ENCODE measurements around the gene TMEM190.

TMEM190 gene

GRCh38 chr19:55353803-55354697 is 22.6 kb upstream of the TMEM190 start:
- Histone ChIP-seq H3K4me1 (ENCODE audit: insufficient read depth, low read length) (no peaks in the 10 kb centered on the region; the same call in 1 of the 2 replicates), H3K9ac (ENCODE audit: low read depth, low read length) (peak overlapping the region; percentile 34; the same call in 1 of the 2 replicates), H3K27ac (ENCODE audit: low read length) (no peak overlapping the region), H3K36me3 (ENCODE audit: insufficient read depth, low read depth, low read length) (no peaks in the 10 kb centered on the region), H3K27me3 (ENCODE audit: insufficient read depth, low read length) (peaks cover 81% of the 10 kb centered on the region), H3K4me3 (ENCODE audit: low read length) (peak overlapping the region; percentile 66), H3K9me3 (ENCODE audit: insufficient read depth, low read depth, low read length) (no peaks in the 10 kb centered on the region)

GRCh38 chr19:55354698-55355212 is 21.9 kb upstream of the TMEM190 start, which contains the start of gene COX6B2:
Gene COX6B2, minus strand, starts transcription at chr19:55354719. Its CDS starts 198 bp downstream, at chr19:55354521.
- Histone ChIP-seq H3K9me3 (ENCODE audit: insufficient read depth, low read depth, low read length) (no peaks in the 10 kb centered on the region), H3K9ac (ENCODE audit: low read depth, low read length) (peak within 1 kb of the TSS; percentile 34; the same call in 1 of the 2 replicates), H3K4me3 (ENCODE audit: low read length) (peak within 1 kb of the TSS; percentile 66), H3K4me1 (ENCODE audit: insufficient read depth, low read length) (no peaks in the 10 kb centered on the region; the same call in 1 of the 2 replicates), H3K36me3 (ENCODE audit: insufficient read depth, low read depth, low read length) (no peaks in the 10 kb centered on the region), H3K27ac (ENCODE audit: low read length) (no peak within 1 kb of the TSS), H3K27me3 (ENCODE audit: insufficient read depth, low read length) (peaks cover 81% of the 10 kb centered on the region)

GRCh38 chr19:55355213-55355821 is 21.3 kb upstream of the TMEM190 start:
- peaks cover 81% of the 10 kb centered on the region for H3K27me3 ChIP-seq (ENCODE audit: insufficient read depth, low read length)
- no peaks in the 10 kb centered on the region for H3K9me3 ChIP-seq (ENCODE audit: insufficient read depth, low read depth, low read length)
- H3K36me3 ChIP-seq (ENCODE audit: insufficient read depth, low read depth, low read length) = no peaks in the 10 kb centered on the region
- no peak overlapping the region for H3K27ac ChIP-seq (ENCODE audit: low read length)
- H3K9ac ChIP-seq (ENCODE audit: low read depth, low read length) = no peak overlapping the region
- no peak overlapping the region for H3K4me3 ChIP-seq (ENCODE audit: low read length)
- H3K4me1 ChIP-seq (ENCODE audit: insufficient read depth, low read length) = no peaks in the 10 kb centered on the region; the same call in 1 of the 2 replicates

GRCh38 chr19:55358493-55358892 is 18.1 kb upstream of the TMEM190 start:
- Histone ChIP-seq H3K27me3 (ENCODE audit: insufficient read depth, low read length) (peaks cover 50% of the 10 kb centered on the region), H3K9me3 (ENCODE audit: insufficient read depth, low read depth, low read length) (no peaks in the 10 kb centered on the region), H3K36me3 (ENCODE audit: insufficient read depth, low read depth, low read length) (no peaks in the 10 kb centered on the region), H3K4me3 (ENCODE audit: low read length) (no peak overlapping the region), H3K27ac (ENCODE audit: low read length) (no peak overlapping the region), H3K4me1 (ENCODE audit: insufficient read depth, low read length) (no peaks in the 10 kb centered on the region), H3K9ac (ENCODE audit: low read depth, low read length) (no peak overlapping the region)

- Histone ChIP-seq H3K27ac (ENCODE audit: low read length) (no peak overlapping the region), H3K9ac (ENCODE audit: low read depth, low read length) (no peak overlapping the region), H3K4me3 (ENCODE audit: low read length) (no peak overlapping the region), H3K4me1 (ENCODE audit: insufficient read depth, low read length) (no peaks in the 10 kb centered on the region), H3K27me3 (ENCODE audit: insufficient read depth, low read length) (peaks cover 47% of the 10 kb centered on the region), H3K9me3 (ENCODE audit: insufficient read depth, low read depth, low read length) (no peaks in the 10 kb centered on the region), H3K36me3 (ENCODE audit: insufficient read depth, low read depth, low read length) (no peaks in the 10 kb centered on the region)
These were observed 17.4 kb upstream of the TMEM190 start for GRCh38 chr19:55358943-55359908.

- Histone ChIP-seq H3K4me1 (ENCODE audit: insufficient read depth, low read length) (no peaks in the 10 kb centered on the region), H3K27ac (ENCODE audit: low read length) (no peak overlapping the region), H3K9ac (ENCODE audit: low read depth, low read length) (no peak overlapping the region), H3K27me3 (ENCODE audit: insufficient read depth, low read length) (peaks cover 38% of the 10 kb centered on the region), H3K36me3 (ENCODE audit: insufficient read depth, low read depth, low read length) (no peaks in the 10 kb centered on the region), H3K4me3 (ENCODE audit: low read length) (no peak overlapping the region), H3K9me3 (ENCODE audit: insufficient read depth, low read depth, low read length) (no peaks in the 10 kb centered on the region)
These were observed 15.7 kb upstream of the TMEM190 start for GRCh38 chr19:55360902-55361301.

- Histone ChIP-seq H3K36me3 (ENCODE audit: insufficient read depth, low read depth, low read length) (no peaks in the 10 kb centered on the region), H3K4me1 (ENCODE audit: insufficient read depth, low read length) (no peaks in the 10 kb centered on the region), H3K9ac (ENCODE audit: low read depth, low read length) (no peak overlapping the region)
These were observed 14.2 kb upstream of the TMEM190 start for GRCh38 chr19:55362174-55362989.

GRCh38 chr19:55362990-55363716 is 13.5 kb upstream of the TMEM190 start, which contains the start of gene GARIN5B:
Gene GARIN5B, minus strand, starts transcription at chr19:55363260. Its CDS starts 194 bp downstream, at chr19:55363066.
- Histone ChIP-seq H3K4me3 (ENCODE audit: low read length) (no peak within 1 kb of the TSS), H3K4me1 (ENCODE audit: insufficient read depth, low read length) (no peaks in the 10 kb centered on the region), H3K27ac (ENCODE audit: low read length) (no peak within 1 kb of the TSS), H3K27me3 (ENCODE audit: insufficient read depth, low read length) (peaks cover 30% of the 10 kb centered on the region), H3K9me3 (ENCODE audit: insufficient read depth, low read depth, low read length) (no peaks in the 10 kb centered on the region), H3K36me3 (ENCODE audit: insufficient read depth, low read depth, low read length) (no peaks in the 10 kb centered on the region), H3K9ac (ENCODE audit: low read depth, low read length) (no peak within 1 kb of the TSS)

More at GRCh38 chr19:55362174-55362989, 14.2 kb upstream of the TMEM190 start:
- Histone ChIP-seq H3K9me3 (ENCODE audit: insufficient read depth, low read depth, low read length) (no peaks in the 10 kb centered on the region), H3K4me3 (ENCODE audit: low read length) (no peak overlapping the region), H3K27ac (ENCODE audit: low read length) (no peak overlapping the region), H3K27me3 (ENCODE audit: insufficient read depth, low read length) (peaks cover 28% of the 10 kb centered on the region)

GRCh38 chr19:55365245-55365644 is 11.4 kb upstream of the TMEM190 start:
- no peak overlapping the region for H3K27ac ChIP-seq (ENCODE audit: low read length)
- H3K9me3 ChIP-seq (ENCODE audit: insufficient read depth, low read depth, low read length) = no peaks in the 10 kb centered on the region

GRCh38 chr19:55365964-55366363 is 10.7 kb upstream of the TMEM190 start:
- no peaks in the 10 kb centered on the region for H3K36me3 ChIP-seq (ENCODE audit: insufficient read depth, low read depth, low read length)
- no peak overlapping the region for H3K27ac ChIP-seq (ENCODE audit: low read length)
- H3K9ac ChIP-seq (ENCODE audit: low read depth, low read length) = no peak overlapping the region
- peaks cover 4% of the 10 kb centered on the region for H3K4me1 ChIP-seq (ENCODE audit: insufficient read depth, low read length)
- H3K27me3 ChIP-seq (ENCODE audit: insufficient read depth, low read length) = peaks cover 47% of the 10 kb centered on the region
- no peak overlapping the region for H3K4me3 ChIP-seq (ENCODE audit: low read length)
- no peaks in the 10 kb centered on the region for H3K9me3 ChIP-seq (ENCODE audit: insufficient read depth, low read depth, low read length)

More at GRCh38 chr19:55365245-55365644, 11.4 kb upstream of the TMEM190 start:
- Histone ChIP-seq H3K27me3 (ENCODE audit: insufficient read depth, low read length) (peaks cover 41% of the 10 kb centered on the region), H3K4me1 (ENCODE audit: insufficient read depth, low read length) (no peaks in the 10 kb centered on the region; the same call in 1 of the 2 replicates), H3K4me3 (ENCODE audit: low read length) (no peak overlapping the region), H3K9ac (ENCODE audit: low read depth, low read length) (no peak overlapping the region), H3K36me3 (ENCODE audit: insufficient read depth, low read depth, low read length) (no peaks in the 10 kb centered on the region)

All from iPS-20b (cell line).